Ectodermal cell (in vitro differentiated cells): ENCODE measurements around the gene OR4F6.

Source experiments
- H3K27ac ChIP-seq: 2 replicates; pipeline ENCODE4 v1.7.0; 2013; ENCODE audit warnings: mild to moderate bottlenecking, low read depth, low read length; ENCODE audit not compliant: insufficient read depth, poor library complexity, severe bottlenecking
- H3K27me3 ChIP-seq: 2 replicates; pipeline ENCODE4 v1.7.0; 2013; ENCODE audit warnings: mild to moderate bottlenecking, low read length; ENCODE audit not compliant: insufficient read depth, control insufficient read depth, poor library complexity, severe bottlenecking
- H3K36me3 ChIP-seq: one replicate; pipeline ENCODE4 v1.7.0; 2013; ENCODE audit warnings: low read length; ENCODE audit not compliant: control insufficient read depth, insufficient read depth
- H3K4me1 ChIP-seq: one replicate; pipeline ENCODE4 v1.7.0; 2013; ENCODE audit warnings: low read length; ENCODE audit not compliant: control insufficient read depth, insufficient read depth
- H3K4me3 ChIP-seq: 2 replicates; pipeline ENCODE4 v1.7.0; 2013; ENCODE audit warnings: low read depth, low read length, control low read depth; ENCODE audit not compliant: insufficient read depth
- H3K9me3 ChIP-seq: 2 replicates; pipeline ENCODE4 v1.7.0; 2013; ENCODE audit warnings: mild to moderate bottlenecking, low read length, moderate library complexity; ENCODE audit not compliant: control insufficient read depth
- WGBS, 2 experiments: methylation state at CpG; one replicate each; pipeline ENCODE4 v1.1.7; 2013; ENCODE audit warnings: missing lambda C conversion rate in 2 of 2; 5-methylcytosine and 5-hydroxymethylcytosine counted together

Gene OR4F6

DNA sequence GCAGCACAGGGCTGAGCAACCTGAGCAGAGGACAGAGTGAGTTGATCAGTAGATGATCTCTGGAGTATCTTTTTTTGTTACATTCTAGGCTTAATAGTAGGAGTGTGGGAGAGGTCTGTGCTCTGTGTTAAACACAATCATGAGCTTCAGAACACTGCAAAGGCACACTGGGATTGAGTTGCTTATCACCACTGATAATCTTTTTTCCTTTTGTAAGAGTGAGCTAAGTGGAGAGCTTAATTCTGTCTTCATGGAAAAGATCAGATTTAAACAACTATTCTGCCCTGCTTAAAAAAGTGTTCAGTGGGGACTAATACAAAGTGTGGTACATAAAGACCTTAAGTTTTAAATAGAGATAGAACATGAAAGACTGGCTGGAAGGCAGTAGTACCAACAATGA, 1.1 kb downstream of the OR4F6 start:
- Histone ChIP-seq H3K4me3 (no peak overlapping the region), H3K4me1 (no peaks in the 10 kb centered on the region), H3K27ac (no peak overlapping the region), H3K36me3 (no peaks in the 10 kb centered on the region), H3K9me3 (no peaks in the 10 kb centered on the region), H3K27me3 (peaks cover 4% of the 10 kb centered on the region)

DNA sequence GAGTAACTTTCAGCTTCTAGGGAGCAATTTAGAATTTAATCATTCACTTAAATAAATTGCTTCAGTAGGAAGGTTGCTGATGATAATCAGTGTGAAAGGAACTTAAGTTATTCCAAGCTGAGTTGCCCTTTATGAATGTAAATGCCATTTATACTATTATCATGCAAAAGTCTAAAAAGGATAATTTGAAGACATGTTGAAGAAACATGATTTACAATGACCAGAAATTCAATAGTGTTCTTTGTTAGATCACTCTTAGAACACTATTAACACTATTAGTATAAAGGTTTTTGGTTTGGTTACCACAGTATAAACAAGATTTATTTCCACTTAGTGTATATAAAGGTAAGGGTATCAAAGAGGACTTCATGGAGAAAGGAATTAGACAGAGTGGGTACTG, 1.6 kb downstream of the OR4F6 start:
- no peak overlapping the region for H3K27ac ChIP-seq
- no peaks in the 10 kb centered on the region for H3K9me3 ChIP-seq
- H3K36me3 ChIP-seq = no peaks in the 10 kb centered on the region
- H3K27me3 ChIP-seq = peaks cover 4% of the 10 kb centered on the region
- no peaks in the 10 kb centered on the region for H3K4me1 ChIP-seq
- H3K4me3 ChIP-seq = no peak overlapping the region

GRCh38 chr15:101805605-101806345, 2.5 kb downstream of the OR4F6 start:
- H3K27me3 ChIP-seq = peaks cover 4% of the 10 kb centered on the region
- 85 to 88% methylated on average over 6 of the region's 6 CpGs for WGBS, 2 experiments
- H3K9me3 ChIP-seq = no peaks in the 10 kb centered on the region
- no peaks in the 10 kb centered on the region for H3K4me1 ChIP-seq
- no peaks in the 10 kb centered on the region for H3K36me3 ChIP-seq
- H3K27ac ChIP-seq = no peak overlapping the region
- H3K4me3 ChIP-seq = no peak overlapping the region

DNA sequence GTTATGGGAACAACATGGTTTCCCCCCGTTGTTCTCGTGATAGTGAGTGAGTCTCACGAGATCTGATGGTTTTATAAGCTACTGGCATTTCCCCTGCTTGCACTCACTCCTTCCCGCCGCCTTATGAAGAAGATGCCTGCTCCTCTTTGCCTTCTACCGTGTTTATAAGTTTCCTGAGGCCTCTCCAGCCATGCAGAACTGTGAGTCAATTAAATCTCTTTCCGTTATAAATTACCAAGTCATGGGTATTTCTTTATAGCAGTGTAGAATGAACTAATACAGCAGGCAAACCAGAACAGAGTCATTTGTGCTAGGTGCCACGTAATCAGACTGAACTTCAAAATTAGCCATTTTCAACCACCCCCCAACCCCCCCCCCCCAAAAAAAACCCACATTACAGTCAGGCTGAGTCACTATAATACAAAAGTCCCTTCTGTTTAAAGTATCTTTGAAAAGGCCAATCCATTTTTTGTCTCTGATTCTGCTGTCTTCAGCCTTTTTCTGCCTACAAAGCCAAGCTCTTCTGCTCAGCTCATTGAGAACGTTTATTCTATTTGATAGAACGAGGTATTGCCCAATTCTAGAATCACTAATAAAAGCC, 4.1 kb downstream of the OR4F6 start:
- no peaks in the 10 kb centered on the region for H3K9me3 ChIP-seq
- no peak overlapping the region for H3K4me3 ChIP-seq
- no peaks in the 10 kb centered on the region for H3K4me1 ChIP-seq
- H3K27me3 ChIP-seq = peaks cover 4% of the 10 kb centered on the region
- H3K27ac ChIP-seq = no peak overlapping the region
- no peaks in the 10 kb centered on the region for H3K36me3 ChIP-seq
- WGBS, 2 experiments = 83 to 91% methylated on average over 10 of the region's 10 CpGs

GRCh38 chr15:101808201-101808600, 4.9 kb downstream of the OR4F6 start:
- 72 to 75% methylated on average over 2 of the region's 2 CpGs for WGBS, 2 experiments
- Histone ChIP-seq H3K9me3 (no peaks in the 10 kb centered on the region), H3K27ac (no peak overlapping the region), H3K4me3 (no peak overlapping the region), H3K36me3 (no peaks in the 10 kb centered on the region), H3K27me3 (peaks cover 4% of the 10 kb centered on the region), H3K4me1 (no peaks in the 10 kb centered on the region)

DNA sequence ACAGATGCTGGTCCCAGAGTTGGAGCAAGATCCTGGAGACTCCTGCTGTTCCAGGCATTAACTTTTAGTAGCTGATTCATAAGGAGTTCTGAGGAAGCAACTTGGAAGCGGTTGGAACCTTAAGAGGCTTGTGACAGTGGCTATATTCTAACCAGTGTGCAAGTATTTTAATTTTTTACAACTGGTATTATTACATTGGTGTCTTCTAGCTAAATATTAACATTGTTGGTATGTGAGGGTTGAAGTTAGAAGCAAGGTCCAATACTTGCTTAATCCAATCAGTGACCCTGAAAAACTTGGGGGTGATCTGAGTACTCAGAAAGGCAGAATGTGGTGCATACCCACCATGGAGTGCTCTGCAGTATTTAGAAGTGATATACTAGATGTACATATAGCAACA, 7.1 kb downstream of the OR4F6 start:
- Histone ChIP-seq H3K9me3 (no peaks in the 10 kb centered on the region), H3K27ac (no peak overlapping the region), H3K27me3 (peaks cover 4% of the 10 kb centered on the region), H3K36me3 (no peaks in the 10 kb centered on the region), H3K4me1 (no peaks in the 10 kb centered on the region), H3K4me3 (no peak overlapping the region)
- WGBS, 2 experiments = 80 to 100% methylated on average over 1 of the region's 1 CpG

- H3K9me3 ChIP-seq = no peaks in the 10 kb centered on the region
- peaks cover 4% of the 10 kb centered on the region for H3K27me3 ChIP-seq
- no peak overlapping the region for H3K4me3 ChIP-seq
- H3K4me1 ChIP-seq = no peaks in the 10 kb centered on the region
- H3K27ac ChIP-seq = no peak overlapping the region
- H3K36me3 ChIP-seq = no peaks in the 10 kb centered on the region
- WGBS, 2 experiments = 61 to 69% methylated on average over 2 to 3 of the region's 3 CpGs
Measured at GRCh38 chr15:101810876-101811275, 7.6 kb downstream of the OR4F6 start.

- Histone ChIP-seq H3K27ac (no peak within 1 kb of the TSS), H3K9me3 (no peaks in the 10 kb centered on the region), H3K27me3 (peaks cover 4% of the 10 kb centered on the region), H3K4me1 (no peaks in the 10 kb centered on the region), H3K36me3 (no peaks in the 10 kb centered on the region), H3K4me3 (no peak within 1 kb of the TSS)
Measured at GRCh38 chr15:101811902-101812301, 8.6 kb downstream of the OR4F6 start, which contains the start of gene OR4F15. OR4F15 (plus strand) TSS chr15:101812202; CDS start chr15:101818187, 5,985 bp downstream.

DNA sequence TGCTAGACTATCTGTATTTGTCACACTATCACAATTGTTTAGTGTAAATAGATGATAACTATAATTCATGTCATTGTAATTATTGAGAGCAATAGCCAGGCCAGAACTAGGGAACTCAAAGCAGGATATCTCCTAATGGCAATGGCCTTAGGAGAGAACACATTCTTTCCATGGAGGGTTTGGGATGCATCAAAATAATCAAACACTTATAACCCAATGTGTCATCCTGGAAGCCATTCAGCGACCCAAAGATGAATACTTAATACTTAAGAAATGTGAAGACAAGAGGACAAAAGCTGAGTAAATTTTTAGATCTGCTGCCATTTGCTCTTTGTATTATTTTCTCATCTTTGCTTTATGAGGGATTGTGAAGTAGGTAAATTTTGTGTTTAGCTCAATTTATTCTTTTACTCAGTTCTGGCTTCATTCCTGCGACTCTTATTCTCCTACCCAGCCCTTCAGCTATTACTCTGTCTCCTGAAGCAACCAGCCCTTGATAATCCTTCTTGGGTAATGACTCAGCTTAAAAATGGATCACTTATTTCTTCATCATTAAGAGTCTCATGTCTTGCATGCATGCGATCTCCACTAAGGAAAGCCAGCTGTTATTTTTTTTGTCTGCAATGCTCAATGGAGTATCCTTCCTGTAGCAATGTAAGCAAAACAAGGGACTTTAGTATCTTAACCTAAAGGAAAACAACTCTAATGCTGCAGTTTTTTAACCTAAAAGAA, 10.7 kb downstream of the OR4F6 start:
- Histone ChIP-seq H3K4me3 (no peak overlapping the region), H3K36me3 (no peaks in the 10 kb centered on the region), H3K27me3 (no peaks in the 10 kb centered on the region), H3K27ac (no peak overlapping the region), H3K9me3 (no peaks in the 10 kb centered on the region), H3K4me1 (no peaks in the 10 kb centered on the region)
- 92% methylated on average over 2 to 3 of the region's 3 CpGs for whole genome bisulfite sequencing, 2 experiments

- Histone ChIP-seq H3K27me3 (no peaks in the 10 kb centered on the region), H3K4me1 (no peaks in the 10 kb centered on the region), H3K27ac (no peak overlapping the region), H3K9me3 (no peaks in the 10 kb centered on the region), H3K4me3 (no peak overlapping the region), H3K36me3 (no peaks in the 10 kb centered on the region)
- 71 to 84% methylated on average over 4 to 6 of the region's 6 CpGs for WGBS, 2 experiments
Measured at GRCh38 chr15:101820781-101821180, 17.5 kb downstream of the OR4F6 start.
